ENCODE measurements around the gene VAMP7.

GRCh38 chrX:155876704-155877103, 4.4 kb upstream of the VAMP7 start:
- TF ChIP-seq CTCF (IDR thresholded peaks at IDR 0.05) (no peak), POLR2A (IDR thresholded peaks at IDR 0.05) (no peak)

All from Peyer's patch (tissue), 4 donors.